GM18867 (cell line): Measurements from ENCODE around the gene CHD3.

ENCODE experiments used
- ATAC-seq: cut with Tn5 transposase; IDR thresholded peaks from one replicate; pipeline ENCODE4 v1.9.1; 2021; ENCODE audit warnings: mild to moderate bottlenecking, moderate library complexity; ENCODE audit not compliant: unreplicated experiment

The CHD3 gene

DNA sequence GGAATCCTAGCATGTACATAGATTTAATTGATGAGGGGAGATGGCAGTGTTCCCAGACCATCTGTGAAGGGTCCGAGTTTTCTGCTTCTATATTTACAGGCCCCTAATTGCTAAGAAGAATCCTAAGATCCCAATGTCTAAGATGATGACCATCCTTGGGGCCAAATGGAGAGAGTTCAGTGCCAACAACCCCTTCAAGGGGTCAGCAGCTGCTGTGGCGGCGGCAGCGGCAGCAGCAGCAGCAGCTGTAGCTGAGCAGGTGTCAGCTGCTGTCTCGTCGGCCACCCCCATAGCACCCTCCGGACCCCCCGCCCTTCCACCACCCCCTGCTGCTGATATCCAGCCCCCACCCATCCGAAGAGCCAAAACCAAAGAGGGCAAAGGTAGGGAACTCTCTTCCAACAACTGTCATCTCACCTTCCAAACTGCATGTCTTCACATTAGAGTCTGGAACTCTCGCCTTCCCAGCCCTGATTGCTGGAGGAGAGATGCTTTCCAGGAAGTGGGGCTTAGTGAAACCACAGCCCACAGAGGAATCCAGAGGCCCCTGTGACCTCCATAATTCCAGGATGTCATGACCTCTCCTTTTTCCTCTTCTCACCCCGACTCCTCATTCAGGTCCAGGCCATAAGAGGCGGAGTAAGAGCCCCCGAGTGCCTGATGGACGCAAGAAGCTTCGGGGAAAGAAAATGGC lies 4.7 kb downstream of the CHD3 start:
- ATAC-seq, result no peak

DNA sequence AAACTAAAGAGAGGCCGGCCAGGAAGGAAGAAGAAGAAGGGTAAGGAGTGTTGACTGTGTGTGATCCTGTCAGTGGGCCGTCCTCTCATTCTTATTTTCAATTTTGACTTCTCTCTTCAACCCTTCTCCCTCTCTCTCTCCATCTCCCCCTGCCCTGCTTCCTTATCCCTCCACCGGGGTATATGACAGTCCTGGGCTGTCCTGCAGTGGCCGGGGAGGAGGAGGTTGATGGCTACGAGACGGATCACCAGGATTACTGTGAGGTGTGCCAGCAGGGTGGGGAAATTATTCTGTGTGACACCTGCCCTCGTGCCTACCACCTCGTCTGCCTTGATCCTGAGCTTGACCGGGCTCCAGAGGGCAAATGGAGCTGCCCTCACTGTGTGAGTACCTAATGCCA lies 5.6 kb downstream of the CHD3 start:
- ATAC-seq, result no peak

DNA sequence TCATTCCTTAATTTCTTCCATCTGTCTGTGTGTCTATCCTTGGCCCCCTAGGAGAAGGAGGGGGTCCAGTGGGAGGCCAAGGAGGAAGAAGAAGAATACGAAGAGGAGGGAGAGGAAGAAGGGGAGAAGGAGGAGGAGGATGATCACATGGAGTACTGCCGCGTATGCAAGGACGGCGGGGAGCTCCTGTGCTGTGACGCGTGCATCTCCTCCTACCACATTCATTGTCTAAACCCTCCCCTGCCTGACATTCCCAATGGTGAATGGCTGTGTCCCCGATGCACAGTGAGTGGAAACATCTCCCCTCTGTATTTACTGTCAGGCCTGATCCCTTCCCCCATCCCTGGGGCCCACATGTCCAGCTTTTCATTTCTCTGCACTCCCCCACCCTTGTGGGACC lies 6.3 kb downstream of the CHD3 start:
- ATAC-seq, result no peak

DNA sequence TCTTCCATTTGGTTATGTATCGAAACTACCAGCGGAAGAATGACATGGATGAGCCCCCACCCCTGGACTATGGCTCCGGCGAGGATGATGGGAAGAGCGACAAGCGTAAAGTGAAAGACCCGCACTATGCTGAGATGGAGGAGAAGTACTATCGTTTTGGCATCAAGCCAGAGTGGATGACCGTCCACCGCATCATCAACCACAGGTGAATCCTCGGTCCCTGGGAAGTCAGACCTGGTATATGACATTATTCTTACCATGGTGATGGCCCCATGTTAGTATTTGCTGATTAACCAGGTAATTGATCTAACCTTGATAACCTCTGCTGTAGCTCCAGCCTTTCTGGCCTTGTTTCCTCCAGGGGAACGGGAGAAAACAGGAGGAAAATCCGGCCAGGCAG lies 8.5 kb downstream of the CHD3 start:
- no peak for ATAC-seq

DNA sequence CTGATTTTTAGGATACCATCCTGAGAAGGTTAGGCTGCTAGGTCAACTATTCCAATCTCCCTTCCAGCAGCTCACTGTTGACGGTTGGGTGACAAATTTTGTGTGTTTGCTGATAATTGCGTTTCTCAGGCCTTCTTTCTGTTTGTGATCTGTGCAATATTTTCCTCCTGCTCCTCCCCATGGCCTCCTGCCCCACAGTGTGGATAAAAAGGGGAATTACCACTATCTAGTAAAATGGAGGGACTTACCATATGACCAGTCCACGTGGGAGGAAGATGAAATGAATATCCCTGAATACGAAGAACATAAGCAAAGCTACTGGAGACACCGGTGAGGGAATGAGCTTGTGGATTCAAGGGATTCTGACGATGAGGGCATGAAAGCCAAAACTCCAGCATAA lies 9.2 kb downstream of the CHD3 start:
- no peak for ATAC-seq

DNA sequence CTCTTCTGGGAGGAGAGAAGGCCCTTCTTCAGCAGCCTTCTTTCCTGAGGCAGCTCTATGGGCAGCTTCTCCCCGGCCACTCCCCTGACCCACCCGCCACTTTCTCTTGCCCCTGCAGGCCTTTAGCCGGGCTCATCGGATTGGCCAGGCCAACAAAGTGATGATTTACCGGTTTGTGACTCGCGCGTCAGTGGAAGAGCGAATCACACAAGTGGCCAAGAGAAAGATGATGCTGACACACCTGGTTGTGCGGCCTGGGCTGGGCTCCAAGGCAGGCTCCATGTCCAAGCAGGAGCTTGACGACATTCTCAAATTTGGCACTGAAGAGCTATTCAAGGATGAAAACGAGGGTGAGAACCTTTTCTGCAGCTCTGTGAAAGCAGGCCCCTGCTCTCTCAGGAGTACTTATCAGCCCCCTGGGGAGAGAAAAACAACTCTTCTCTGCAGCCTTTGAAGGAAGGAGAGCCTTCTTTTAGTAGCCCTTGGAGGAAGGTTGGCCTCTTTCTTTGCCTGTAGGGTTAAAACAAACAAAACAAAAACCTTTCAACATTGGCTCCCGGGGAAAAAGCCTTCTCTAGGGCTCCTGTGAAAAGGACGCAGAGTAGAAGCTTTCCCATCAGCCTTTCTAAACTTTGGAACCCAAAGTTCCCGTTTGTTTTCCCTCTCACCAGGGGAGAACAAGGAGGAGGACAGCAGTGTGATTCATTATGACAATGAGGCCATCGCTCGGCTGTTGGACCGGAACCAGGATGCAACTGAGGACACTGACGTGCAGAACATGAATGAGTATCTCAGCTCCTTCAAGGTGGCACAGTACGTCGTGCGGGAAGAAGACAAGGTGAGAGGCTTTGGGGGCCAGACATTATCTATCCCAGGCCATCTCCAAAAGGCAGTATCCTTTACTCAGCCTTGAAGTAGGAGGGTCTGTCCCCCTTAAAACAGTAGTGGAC lies 14.8 kb downstream of the CHD3 start:
- ATAC-seq, result no peak

DNA sequence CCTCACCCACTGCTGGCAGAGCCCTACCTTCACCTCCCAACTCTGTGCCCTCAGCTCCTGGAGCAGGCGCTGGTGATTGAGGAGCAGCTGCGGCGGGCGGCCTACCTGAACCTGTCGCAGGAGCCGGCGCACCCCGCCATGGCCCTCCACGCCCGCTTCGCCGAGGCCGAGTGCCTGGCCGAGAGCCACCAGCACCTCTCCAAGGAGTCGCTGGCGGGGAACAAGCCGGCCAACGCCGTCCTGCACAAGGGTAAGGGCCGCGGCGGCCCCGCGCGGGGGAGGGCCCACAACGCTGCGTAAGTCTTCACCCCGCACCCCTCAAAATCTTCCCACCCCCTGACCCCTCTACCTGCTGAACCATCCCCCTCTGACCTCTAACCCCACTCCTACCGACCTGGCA lies 20.5 kb downstream of the CHD3 start:
- no peak for ATAC-seq

DNA sequence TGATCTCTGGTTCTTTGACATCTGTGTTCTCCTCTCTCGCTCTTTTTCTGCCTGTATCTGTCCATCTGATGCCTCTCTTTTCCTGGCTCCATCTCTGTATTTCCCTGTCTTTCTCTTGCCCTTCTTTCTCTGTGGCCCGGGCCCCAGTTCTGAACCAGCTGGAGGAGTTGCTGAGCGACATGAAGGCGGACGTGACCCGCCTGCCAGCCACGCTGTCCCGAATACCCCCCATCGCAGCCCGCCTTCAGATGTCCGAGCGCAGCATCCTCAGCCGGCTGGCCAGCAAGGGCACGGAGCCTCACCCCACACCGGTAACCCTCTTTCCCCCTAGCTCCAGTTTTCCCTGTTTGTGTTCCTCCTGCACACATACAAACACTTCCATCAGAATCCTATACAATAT lies 21.7 kb downstream of the CHD3 start:
- no peak for ATAC-seq

DNA sequence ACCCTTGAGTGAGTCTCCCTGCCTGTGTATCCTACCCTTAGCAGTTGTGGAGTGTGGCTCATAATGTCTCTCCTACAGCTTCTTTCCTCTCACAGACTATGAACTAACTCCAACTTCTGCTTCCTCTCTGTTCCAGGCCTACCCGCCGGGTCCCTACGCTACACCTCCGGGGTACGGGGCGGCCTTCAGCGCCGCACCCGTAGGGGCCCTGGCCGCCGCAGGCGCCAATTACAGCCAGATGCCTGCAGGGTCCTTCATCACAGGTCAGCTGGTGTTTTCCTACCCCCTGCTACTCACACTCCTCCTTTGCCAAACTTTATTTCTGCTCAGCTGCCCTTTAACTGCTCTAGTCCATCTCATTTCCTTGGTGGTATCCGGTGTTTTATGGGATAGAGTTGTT lies 22.1 kb downstream of the CHD3 start:
- no peak for ATAC-seq

DNA sequence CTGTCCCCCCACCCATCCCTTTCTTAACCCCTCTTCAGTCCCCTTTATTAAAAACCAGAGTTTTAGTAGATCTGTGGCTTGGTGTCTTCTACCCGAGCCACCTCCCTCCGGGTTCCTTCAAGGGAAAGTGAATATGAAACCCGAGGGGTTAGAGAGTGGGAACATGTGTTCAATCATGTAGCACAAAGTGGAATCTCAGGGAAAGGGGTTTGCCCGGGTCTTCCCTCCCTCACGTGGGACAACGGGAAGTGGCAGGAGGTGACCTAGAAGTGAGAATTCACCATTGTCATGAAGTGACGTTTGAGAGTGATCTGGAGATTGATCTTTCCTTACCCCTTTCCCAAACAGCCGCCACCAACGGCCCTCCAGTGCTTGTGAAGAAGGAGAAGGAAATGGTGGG lies 22.5 kb downstream of the CHD3 start:
- ATAC-seq, result no peak

DNA sequence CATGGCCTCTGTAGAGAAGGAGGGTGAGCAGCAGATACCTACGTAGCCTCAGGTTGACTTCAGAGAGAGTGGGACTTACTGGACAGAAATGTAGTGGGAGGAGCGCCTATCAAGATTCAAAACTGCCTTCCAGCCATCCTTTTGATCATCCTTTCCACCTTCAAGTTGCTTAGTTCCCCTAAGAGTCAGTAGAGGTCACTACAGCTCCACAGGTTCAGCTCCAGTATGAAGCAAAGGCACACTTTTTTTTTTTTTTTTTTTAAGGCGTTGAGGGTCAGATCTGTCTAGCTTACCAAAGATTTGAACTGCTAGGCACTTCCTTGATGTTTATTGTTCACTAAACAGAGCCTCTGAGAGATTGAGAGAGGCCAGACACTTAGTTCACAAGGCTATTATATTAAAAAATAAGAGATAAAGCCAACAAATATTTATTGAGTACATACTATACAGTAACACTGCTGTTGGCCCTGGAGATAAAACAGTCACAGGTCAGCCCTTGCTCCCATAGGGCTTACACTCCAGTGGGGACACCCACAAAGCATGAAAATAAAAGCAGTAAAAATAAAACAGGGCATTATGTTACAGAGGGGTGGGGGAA lies 24.4 kb downstream of the CHD3 start:
- no peak for ATAC-seq

DNA sequence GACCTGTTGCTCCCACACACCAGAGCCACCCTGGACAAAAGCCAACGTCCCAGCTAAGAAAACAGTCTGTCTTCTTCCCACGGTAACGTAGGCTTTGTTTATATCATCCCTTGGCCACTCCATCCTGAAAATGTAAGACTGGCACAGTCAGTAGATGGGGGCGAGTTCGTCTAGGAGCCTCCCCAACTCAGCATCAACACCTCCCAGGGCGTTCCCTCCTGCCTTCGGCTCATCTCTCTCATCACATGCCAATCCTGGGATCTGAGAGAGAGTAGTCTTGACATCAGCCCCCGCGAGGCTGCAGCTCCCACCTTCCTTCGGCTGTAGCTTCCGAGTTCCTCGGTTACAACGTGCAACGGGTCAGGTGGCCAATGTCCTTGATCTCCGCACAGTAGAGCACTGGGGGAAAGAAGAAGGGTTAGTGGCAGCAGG lies 26.6 kb downstream of the CHD3 start:
- ATAC-seq, result peak; percentile 30

DNA sequence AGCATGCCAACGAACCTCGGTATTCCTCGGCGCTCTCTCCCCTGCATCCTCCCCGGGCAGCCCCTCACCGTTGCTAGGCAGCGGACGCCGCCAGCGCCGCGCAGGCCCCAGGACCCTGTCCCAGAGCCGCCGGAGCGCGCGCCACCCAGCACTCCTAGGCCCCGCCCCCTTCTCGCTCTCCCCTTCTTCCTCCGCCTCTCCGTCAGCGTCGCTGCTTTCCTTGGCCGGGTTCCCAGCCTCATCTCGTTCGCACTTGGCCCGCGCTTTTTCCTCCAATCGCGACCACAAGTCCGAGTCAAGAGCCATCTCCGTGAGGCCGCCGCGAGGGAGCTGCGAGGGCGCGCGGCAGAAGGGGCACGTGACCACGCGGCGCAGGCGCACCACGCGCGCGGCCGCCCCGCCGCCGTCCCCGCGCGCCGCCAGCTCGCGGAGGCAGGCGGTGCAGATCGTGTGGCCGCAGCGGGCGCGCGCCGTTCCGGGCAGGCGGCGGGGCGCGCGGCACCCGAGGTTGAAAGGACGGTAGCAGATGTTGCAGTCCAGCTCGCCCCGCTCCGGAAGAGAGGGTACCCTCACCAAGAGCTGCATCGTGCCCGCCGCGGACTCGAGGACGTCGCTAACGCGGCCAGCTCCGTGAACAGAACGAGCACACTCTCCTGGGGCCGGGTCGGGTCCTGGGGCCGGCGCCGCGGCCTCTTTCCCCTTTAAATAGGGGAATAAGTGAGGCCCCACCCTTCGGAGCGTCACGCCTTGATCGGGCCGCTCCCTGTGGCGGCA lies 27.2 kb downstream of the CHD3 start, which contains the start of gene RNF227:
TSS of gene RNF227 (minus strand) at position 679 of the 774 bp plus-strand sequence. CDS start at position 585, 94 bp downstream.
- ATAC-seq, result peak; percentile 69

DNA sequence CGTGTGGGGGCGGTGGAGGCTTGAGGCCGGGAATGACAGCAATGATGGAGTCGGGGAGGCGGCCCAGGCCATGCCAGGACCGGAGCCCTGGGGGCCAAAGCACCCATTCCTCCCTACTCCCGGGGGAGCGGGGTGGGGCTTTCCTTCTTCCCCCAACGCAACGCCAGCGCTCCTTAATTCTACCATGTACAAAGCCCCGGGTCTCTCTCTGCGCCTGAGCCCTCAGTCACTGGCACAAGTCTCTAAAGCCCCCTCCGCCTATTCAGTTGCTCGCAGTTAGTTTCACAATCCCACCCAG lies 27.7 kb downstream of the CHD3 start:
- ATAC-seq, result no peak

DNA sequence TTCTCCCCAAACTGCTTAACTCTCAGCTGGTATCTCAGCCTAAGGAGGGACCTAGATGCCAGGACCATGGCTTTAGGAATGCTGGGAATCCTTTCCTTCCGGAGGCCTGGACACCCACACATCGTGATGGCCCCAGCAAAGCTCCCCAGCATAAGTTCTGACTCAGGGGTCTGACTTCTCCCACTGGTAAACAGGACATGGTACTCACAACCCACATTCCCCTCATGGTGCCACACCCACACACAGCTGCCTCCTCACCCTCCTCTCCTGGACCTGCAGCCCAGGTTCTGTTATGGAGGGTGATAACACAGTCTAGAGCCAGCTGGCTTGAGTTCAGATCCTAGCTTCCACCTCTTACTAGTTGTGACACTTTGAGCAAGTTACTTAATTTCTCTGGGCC lies 28.2 kb downstream of the CHD3 start:
- no peak for ATAC-seq

DNA sequence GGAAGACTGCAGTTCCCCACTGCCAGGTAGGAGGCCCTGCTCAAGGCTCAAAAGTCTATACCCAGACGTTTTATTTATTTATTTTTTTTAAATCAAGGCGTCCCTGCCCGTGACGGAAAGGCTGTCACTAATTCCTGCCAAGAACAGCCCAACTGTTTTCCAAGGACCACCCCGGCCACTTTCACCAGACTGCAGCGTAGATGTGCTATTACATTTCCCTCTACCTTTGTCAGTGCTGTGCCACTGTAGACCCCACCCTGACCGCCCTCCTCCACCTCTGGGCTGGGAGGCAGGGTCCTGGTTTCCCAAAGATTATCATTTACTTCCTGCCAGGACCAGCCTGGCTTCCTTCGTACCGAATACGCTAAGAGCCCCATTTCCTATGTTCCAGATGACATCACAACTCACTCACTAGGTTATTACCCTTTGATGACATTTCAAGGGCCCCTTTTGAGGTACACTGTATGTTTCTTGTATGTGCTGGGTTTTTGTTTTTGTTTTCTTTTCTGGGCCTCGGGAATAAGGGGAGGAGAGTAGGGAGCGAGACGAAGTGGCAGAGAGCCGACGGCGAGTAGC lies 33.8 kb downstream of the CHD3 start:
- ATAC-seq, result no peak

DNA sequence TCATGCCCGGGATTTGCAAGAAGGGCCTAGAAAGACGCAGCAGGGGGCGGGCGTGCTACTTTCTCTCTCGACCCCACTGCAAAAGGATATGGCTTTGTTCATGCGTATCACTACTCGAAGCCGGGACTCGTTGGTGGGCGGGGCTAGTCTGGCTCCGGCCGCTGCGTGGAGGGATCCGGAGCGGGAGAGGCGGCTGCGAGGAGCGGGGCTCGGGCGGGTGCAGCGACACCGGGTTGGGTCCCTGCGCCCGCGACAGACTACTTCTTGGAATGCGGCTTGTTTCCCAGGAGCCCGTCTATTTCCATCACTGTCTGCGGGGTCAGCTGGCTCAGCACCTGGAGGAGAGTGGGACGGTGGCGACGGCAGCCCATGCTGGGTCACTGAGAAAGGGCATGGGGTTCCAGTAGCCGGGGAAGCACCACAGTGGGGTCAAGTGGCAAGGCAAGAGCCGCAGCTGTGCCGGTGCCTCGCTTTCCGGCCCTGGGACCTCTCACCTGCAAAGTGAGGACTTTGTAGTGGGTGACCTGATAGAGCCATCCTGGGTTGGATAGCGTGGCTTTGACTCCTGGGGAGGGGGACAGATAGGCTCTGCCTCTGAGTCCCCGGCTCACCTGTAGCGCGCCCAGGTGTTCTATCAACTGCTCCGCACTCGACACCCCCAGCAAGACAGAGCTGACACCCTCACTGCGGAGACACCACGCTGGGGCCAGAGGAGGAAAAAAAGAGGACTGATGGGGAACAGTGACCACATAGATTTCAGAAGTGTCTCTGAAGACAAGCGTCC lies 34.4 kb downstream of the CHD3 start:
- ATAC-seq, result no peak

DNA sequence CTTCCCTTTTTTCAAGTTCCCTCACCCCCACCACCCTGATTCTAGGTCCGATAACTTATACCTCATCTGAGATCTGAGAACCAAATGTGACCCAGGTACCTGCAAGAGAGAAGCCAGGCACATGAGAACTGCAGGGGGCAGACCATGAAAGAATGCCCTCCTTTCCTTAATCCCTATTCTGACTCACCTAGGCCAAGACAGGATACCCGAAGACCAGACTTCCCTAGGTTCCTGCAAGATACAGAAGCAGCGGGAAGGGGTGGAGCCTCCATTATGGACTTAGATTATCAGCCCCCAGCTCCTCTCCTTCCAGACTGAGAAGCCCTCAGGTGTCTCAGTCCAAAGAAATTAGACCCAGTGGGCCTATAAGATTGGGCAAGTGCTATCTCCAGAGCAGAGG lies 39.0 kb downstream of the CHD3 start:
- no peak for ATAC-seq

DNA sequence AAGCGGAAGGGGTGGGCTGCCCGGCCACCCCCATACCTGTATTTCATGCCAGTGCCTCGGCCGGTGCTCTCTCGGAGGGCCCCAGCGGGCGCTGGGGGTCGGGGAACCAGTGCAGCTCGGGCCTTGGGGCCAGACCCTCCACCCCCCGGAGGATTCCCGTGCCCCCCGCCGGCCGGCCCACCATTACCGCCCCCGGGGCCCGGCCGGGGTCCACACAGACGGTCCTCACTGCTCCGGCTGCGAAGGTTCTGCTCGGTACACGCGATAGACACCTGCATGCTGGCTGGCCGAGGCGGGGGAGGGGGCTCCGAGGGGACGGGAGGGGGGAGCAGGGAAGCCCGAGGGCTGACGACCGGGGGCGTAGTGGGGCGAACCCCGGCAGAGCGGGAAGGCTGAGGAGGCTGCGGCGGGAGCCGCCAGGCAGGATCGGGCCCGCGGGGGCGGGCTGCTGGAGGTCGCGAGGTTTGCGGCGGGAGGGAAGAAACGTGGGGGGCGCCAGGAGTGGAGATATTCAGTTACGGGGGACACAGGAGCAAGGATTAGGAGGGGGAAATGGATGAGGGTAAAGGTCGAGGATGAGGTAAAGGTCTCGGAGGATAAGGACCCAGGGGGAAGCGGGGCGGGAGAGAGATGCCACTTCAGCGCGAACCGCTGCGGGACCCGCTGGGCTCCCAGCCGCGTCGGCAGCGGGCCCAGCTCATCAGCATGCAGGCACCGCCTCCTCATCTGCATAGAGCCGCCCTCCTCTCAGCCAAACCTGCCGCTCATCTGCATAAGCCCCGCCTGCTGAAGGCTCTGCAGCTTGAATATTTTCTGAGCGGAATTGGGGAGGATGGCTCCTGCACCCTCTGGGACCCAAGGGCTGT lies 40.8 kb downstream of the CHD3 start, which contains the start of gene KCNAB3:
TSS of gene KCNAB3 (minus strand) at position 699 of the 866 bp plus-strand sequence. CDS start at position 278, 421 bp downstream.
- ATAC-seq, result no peak
